Neural cell (in vitro differentiated cells): ENCODE results near the gene MRE11.

Source experiments
- POLR2AphosphoS5 ChIP-seq: IDR thresholded peaks from 2 replicates; pipeline ENCODE4 v1.6.1; 2012
- SMC3 ChIP-seq: fragments of 450-650 bp; conservative IDR thresholded peaks from 2 replicates; pipeline ENCODE4 v1.6.1; 2014; ENCODE audit warnings: antibody characterized with exemption, mild to moderate bottlenecking, moderate library complexity; ENCODE audit not compliant: poor library complexity
- TF ChIP-seq, protein P1 (sequence below): fragments of 450-650 bp; IDR thresholded peaks from 2 replicates; pipeline ENCODE4 v1.5.1; 2014; ENCODE audit warnings: antibody characterized with exemption, mild to moderate bottlenecking, moderate library complexity; ENCODE audit not compliant: poor library complexity, severe bottlenecking

DNA sequence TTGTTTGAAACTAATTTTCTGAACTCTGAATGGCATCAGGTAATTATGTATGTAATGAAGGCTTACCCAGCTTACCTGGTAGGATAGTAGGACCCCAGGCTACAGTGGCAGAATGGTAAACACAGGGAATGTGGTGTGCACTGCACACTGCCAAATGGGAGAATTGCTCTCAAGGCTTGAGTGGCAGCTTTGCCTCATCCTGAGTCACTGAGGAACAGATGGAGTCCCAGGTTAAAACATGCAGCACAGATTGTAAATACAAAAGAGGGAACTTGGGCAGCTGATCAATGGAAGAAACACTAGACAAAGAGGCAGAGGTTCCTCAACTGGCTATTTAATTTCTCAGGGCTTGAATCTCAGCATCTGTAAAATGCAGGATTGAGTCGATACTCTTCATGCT, 116.8 kb downstream of the MRE11 start:
- TF ChIP-seq SMC3 = no peak
- TF ChIP-seq POLR2AphosphoS5 = no peak
- TF ChIP-seq, protein P1, sequence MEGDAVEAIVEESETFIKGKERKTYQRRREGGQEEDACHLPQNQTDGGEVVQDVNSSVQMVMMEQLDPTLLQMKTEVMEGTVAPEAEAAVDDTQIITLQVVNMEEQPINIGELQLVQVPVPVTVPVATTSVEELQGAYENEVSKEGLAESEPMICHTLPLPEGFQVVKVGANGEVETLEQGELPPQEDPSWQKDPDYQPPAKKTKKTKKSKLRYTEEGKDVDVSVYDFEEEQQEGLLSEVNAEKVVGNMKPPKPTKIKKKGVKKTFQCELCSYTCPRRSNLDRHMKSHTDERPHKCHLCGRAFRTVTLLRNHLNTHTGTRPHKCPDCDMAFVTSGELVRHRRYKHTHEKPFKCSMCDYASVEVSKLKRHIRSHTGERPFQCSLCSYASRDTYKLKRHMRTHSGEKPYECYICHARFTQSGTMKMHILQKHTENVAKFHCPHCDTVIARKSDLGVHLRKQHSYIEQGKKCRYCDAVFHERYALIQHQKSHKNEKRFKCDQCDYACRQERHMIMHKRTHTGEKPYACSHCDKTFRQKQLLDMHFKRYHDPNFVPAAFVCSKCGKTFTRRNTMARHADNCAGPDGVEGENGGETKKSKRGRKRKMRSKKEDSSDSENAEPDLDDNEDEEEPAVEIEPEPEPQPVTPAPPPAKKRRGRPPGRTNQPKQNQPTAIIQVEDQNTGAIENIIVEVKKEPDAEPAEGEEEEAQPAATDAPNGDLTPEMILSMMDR = no peak
